Right ventricle myocardium superior (tissue), 1 donor: ENCODE results near the gene GRIN2B. TPM values are rescaled to one million over a fixed set of nuclear protein-coding genes. Genes with fewer than 3 reads are reported as not detected.
A peak's percentile ranks its signal among the peaks of the same experiment; 100 is the strongest.

Experiments used
- ATAC-seq: fragments of 200-7000 bp; cut with Tn5 transposase; one replicate; pipeline ENCODE4 v1.9.1; 2020; ENCODE audit warnings: mild to moderate bottlenecking; ENCODE audit not compliant: poor library complexity
- DNase-seq: peaks from one replicate; pipeline ENCODE4 v3.0.0-alpha.2; 2020
- intact Hi-C: fragments of 100-400 bp; cut with DNase I; formaldehyde crosslinking; loops from one replicate; pipeline ENCODE4 v1.11.2; 2022
- total RNA-seq: library from RNA; stranded (reverse); fragmentation: NEBNext Ultra II Directional; extraction: Animal tissue kit (Norgen Biotek cat#: 25700); gene quantifications from one replicate; pipeline ENCODE4 v1.2.1, GENCODE V29; 2021
- donor health status: DM: no; HTN: yes; CAD: no; lungs with severe emphysema.

GRIN2B gene
- total RNA-seq, 1 donor from 2014 or later, result 0.03 TPM

DNA sequence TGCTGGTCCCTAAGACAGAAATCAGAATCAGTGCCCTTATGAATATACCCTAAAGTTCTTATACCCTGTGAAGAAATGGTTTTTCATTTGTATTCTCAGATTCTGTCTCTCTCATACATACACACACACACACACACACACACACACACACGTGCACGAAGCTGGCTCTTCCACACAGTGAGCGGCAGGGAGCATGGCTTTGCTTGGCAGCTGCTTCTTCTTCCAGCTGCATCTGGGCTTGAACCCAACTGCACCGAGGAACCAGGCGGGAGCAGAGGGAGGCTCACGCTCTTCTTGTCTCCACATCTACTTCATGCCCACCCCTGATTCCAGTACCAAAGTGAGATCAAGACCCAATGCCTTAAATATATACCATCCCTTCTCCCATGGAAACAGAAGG, 19.4 kb downstream of the GRIN2B start:
- no peak for DNase-seq
- no peak for ATAC-seq
- intact Hi-C loops, result no loop called here

GRCh38 chr12:13959131-13959723, 22.2 kb downstream of the GRIN2B start:
- ATAC-seq (no peak), DNase-seq (no peak)
- intact Hi-C loops, result no loop called here

GRCh38 chr12:13957576-13957975, 23.8 kb downstream of the GRIN2B start:
- intact Hi-C loops, result no loop called here
- ATAC-seq (no peak), DNase-seq (no peak)

DNA sequence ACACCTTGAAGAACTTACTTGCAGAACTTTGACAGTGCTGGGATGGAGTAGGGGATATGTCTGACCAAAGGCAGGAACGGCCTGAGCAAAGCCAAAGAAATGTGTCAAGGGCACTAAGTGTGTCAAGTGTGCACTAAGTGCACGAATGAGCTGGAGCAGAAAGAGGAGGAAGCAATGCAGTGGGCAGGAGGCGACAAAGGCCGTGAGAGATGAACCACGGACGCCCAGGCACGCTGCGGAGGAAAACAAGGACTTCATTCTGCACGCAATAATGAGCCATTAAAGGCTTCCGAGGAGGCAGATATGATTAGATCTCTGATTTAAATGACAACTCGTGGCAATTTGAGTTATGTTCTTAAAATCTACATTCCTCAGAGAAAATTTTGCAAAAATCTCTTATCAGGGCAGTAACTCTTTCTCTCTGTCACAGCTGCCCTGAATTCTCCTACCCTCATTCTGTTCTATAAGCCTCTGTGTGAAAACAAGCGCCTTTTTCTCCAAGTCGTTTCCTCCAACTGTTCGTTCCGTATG, 25.3 kb downstream of the GRIN2B start:
- intact Hi-C loops, result no loop called here
- DNase-seq (no peak), ATAC-seq (no peak)

DNA sequence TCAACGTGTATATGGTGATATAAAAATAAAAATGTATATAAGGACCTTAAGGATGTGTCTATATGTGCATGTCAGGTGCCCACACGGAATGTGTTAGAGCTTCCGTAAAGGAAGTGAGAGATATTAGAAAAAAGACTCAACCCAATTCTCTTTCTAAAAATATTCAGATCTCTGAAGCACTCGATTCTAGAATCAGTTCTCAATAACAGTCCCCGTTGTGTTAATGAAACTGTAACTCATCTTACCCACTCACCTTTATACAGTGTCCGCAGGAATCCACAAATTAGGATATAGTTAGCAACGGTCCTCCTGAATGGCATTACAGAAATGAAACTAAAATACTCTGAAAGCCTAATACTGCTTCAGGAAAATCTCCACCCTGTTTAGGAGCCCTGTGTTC, 29.3 kb downstream of the GRIN2B start:
- intact Hi-C loops, result no loop called here
- DNase-seq (no peak), ATAC-seq (no peak)

DNA sequence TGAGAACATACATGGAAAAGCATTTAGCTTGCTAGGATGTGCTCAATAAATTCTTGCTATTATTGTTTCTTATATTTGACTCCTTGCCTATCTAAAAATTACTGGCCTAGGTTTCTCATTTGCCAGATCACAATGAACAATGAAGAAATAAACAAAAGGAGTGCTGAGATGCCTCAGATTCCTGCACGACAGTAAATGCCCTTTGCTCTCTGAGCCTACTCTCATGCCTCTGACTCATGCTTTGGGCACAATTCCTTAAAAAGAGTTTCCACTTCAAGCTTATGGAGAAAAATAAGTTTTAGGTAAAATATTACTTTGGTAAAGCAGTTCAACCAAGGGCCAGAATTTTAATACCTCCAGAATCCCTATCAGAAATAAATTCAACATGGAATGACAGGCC, 30.9 kb downstream of the GRIN2B start:
- DNase-seq (no peak), ATAC-seq (no peak)
- intact Hi-C loops, result no loop called here

- DNase-seq (no peak), ATAC-seq (no peak)
- intact Hi-C loops, result no loop called here
Measured at GRCh38 chr12:13948621-13949020, 32.8 kb downstream of the GRIN2B start.

DNA sequence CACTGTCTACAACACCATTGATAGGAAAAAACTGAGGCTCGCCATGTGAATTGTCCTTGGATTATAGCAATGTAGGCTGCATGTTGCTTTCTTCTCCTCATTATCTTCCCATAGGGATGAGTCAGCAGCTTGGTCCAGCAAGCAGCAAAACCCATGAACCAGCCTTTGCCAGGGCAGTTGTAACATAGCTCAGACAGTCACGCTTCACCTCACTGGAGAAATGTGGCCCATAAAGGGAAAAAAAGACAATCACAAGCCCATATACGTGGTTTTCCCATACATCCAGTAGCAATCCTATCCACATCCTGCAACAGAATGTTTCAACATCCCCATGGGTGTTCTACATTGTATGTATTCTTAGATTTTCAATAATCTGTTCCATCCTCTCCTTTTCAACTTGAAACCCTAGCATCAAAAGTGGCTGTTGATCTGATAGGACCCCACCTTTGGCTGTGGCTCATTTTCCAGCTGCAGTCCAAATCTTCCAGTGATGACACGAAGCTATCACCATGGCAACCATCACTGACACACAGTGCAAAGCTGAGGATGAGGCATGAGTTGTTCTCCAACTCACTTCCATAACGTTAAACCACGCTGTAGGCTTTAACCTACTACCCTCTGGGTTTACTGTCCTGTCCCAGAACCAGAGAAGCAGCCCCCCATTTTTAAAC, 34.0 kb downstream of the GRIN2B start:
- intact Hi-C loops, result no loop called here
- ATAC-seq (no peak), DNase-seq (no peak)

DNA sequence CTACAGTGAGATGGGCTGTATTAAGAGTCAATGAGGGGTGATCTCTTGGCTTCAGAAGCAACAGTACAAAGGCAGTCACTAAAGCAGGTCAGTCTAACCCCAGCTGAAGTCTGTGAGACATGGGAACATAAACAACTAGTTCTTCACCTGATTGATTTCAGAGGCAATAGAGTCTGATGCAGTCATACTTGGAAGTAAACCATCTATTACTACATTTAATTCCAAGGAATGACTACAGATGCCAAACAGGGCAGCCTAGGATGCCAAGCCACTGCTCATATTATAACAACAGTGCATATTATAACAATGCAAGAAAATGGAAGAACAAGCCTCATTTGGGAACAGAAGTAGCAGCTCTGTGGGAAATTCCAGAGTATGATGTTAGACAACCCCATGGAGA, 35.8 kb downstream of the GRIN2B start:
- no peak for ATAC-seq
- intact Hi-C loops, result no loop called here
- no peak for DNase-seq

DNA sequence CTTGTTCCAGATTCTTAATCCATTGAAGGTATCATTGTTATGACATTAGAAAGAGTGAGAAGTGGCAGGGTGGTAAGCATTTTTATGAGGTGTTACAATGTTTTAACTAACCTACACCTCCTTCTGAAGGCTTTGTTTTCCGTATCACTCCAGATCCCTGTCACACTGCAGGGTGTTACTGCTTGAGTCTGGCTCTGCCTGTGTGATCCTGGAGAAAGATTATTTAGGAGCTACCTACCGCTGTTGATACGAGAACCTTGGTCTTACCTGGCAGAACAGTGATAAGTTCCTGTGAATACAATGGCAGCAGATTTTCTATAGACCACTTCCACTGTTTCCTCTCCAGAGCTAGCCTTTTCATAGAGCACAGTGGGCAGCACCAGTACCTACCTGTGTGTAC, 36.2 kb downstream of the GRIN2B start:
- ATAC-seq (no peak), DNase-seq (no peak)
- intact Hi-C loops, result no loop called here

- DNase-seq (no peak), ATAC-seq (no peak)
- intact Hi-C loops, result loop anchor here (5.0 kb wide), 1 partner anchor 206 kb away; no protein-coding TSS in a partner anchor
Measured at GRCh38 chr12:13942826-13943225, 38.6 kb downstream of the GRIN2B start.

DNA sequence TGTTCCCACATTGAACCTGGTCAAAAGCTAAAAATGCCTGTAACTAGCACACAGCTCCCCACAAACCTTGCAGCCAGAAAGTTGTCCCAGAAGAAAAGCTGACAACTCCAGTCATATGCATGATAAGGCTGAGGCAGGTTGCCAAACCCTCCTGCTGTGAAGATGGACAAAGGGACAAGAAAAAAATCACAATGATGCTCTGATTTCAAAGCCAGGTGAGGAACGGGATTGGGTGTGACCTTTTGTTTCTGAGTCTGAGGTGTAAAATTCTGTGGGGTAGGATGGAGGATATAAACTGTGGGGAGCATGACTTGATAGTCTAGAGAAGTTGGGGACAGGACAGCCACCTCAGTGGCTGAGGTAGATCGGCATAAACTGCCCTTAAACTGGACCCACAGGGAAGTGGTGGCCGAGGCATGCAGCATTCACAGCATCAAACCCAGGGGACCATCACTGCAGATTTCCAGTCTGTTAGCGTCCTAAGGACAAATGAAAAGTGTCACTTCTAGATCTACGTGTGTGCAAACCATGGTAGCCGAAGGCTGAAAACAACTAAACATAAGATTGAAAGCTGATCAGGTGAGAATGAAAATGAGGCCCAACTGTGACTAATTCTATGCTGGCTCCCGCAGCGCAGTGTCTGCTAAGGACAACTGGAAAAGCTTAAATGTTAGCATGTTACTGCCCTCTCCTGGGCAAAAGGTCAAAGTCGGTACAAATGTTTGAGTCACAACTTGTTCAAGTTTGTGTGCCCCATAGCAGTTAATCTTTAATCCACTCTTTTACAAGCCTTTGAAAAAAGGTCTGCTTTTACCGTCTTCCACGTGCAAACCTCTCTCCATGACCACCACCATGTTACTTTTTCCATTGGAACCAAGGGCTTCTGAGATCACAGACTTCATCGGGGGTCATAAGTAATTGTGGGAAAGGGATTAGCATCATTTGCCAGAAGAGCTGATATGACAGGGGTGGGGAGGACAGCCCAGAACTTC, 39.8 kb downstream of the GRIN2B start:
- DNase-seq (no peak), ATAC-seq (peak; percentile 79)

DNA sequence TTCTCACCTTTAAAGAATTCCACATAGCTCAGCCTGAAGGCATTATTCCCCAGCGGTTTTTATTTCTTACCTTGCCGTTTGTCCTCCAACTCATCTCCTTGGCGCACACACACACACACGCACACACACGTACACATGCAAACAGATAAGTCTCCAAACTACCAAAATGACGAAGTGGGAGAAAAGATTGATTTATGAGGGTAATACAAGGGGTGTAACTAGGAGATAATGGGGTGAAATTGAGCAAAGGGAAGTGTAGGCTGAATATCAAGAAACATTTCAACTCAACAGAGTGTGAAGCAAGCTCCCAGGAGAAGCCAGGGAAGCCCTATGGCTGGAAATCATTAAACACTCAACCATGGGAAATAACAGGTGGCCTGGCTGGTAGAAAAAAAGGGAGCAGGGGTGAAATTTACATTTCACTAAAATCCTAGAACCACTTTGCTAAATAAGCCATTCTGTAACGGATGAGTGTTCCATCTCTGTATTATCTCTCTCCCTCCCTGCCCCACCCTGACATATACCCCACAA, 41.0 kb downstream of the GRIN2B start:
- intact Hi-C loops, result loop anchor here (5.0 kb wide), 1 partner anchor 203 kb away; no protein-coding TSS in a partner anchor
- ATAC-seq (no peak), DNase-seq (no peak)

More for the DNA sequence above, 39.8 kb downstream of the GRIN2B start:
- intact Hi-C loops, result loop anchor here (5.0 kb wide), 1 partner anchor 204 kb away; no protein-coding TSS in a partner anchor

GRCh38 chr12:13937735-13938134, 43.7 kb downstream of the GRIN2B start:
- no peak for DNase-seq
- no peak for ATAC-seq
- intact Hi-C loops, result no loop called here

DNA sequence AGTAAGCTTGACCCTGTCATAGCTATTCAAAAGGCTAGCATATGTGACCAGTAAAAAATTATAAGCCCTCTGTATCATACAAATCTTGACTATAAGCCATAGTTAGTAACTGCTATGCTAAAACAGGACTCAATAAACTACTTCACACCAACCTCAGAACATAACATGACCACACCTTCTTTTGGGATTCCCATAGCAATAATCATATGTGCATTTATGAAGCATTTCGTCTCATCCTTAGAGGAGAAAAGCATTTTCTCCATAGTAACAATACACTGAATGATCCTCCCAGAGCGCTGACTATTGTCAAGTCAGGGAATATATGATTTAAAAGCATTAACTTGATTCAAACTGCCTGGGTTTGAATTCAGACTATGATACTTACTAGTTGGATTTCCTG, 46.2 kb downstream of the GRIN2B start:
- ATAC-seq, result no peak
- intact Hi-C loops, result no loop called here
- DNase-seq, result no peak
